ENCODE data around the gene FADS3.

The FADS3 gene

GRCh38 chr11:61913699-61914395 lies 22.5 kb upstream of the FADS3 start:
- no peak for DNase-seq

- DNase-seq: peak in 1 of 2 donors; percentile 18
Measured at GRCh38 chr11:61912991-61913698, 21.8 kb upstream of the FADS3 start.

DNA sequence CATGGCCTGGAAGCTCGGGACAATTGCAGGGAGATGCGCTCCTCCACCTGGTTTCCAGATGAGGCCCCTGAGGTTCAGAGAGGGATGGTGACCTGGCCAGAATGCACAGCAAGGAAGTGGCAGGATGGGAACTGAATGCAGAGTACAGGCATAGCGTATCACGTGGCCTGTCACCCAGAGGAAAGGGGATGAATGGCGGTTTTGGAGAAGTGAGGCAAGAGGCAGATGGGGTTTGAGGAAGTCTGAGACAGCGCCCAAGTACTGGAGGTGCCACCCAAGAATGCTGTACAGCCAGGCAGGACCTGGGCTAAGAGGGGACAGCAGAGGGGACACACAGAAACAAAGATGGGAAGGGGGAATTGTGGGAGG lies 21.2 kb upstream of the FADS3 start:
- DNase-seq: peak; percentile 91 to 92

DNA sequence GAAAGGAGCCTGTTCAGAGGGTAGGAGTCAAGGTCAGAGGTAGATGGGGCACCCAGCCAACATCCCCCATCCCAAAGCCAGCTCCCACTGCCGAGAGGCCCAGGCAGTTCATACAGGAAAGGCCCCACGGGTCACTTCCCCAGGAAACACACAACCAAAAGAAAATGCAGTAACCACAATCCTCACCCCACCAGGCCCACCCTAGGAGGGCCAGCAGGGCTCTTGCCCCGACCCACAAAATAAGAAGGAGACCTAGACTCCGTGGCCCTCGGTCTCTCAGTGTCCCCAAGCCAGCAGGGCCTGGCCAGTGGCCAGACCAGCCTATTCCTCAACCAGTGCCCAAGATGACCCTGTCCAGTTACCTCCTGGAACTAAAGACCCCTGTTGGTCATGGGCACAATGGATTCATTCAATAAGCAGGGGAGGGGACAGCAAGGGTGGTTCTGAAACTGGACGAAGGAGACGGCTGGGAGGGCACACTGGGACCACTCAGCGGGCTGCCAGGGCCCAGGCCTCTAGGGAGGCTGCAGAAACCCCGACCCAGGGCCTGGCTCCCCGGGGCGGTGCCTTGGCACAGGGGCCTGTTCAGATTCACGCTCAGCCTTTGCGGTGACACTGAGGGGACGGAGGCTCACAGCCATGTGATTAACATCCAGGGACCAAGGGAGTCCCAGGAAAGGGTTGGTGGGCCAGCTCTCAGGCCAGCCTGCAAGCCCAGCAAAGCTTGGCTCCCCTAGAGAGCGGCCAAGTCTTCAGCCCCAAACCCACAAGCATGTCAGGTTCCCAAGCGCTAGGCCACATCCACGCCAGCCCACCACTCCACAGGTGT lies 20.6 kb upstream of the FADS3 start:
- DNase-seq: no peak

GRCh38 chr11:61911128-61911700 lies 19.9 kb upstream of the FADS3 start:
- no peak for DNase-seq

- no peak for DNase-seq
Measured at GRCh38 chr11:61910187-61911127, 19.1 kb upstream of the FADS3 start.

- DNase-seq: no peak
Measured at GRCh38 chr11:61908730-61909316, 17.5 kb upstream of the FADS3 start.

- DNase-seq: no peak
Measured at GRCh38 chr11:61907871-61908729, 16.8 kb upstream of the FADS3 start.

DNA sequence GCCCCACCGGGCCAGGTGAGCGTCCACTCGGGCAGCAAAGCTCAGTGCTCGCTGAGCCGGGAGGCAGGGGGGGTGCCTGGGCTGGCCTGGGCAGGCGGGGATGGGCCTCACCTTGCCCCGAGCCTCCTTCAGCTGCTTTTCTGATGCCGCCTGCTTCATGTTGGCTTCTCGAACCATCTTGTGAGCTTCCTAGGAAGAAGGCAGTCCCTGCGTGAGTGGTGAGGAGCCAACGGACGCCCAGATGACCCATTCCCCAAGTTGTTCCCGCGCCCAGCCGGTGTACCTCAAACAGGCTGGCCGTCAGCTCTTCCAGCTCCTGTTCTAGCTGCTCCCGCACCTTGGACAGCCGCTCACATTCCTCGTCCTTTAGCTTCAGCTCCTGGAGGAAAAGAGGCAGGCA lies 15.9 kb upstream of the FADS3 start:
- DNase-seq: no peak

DNA sequence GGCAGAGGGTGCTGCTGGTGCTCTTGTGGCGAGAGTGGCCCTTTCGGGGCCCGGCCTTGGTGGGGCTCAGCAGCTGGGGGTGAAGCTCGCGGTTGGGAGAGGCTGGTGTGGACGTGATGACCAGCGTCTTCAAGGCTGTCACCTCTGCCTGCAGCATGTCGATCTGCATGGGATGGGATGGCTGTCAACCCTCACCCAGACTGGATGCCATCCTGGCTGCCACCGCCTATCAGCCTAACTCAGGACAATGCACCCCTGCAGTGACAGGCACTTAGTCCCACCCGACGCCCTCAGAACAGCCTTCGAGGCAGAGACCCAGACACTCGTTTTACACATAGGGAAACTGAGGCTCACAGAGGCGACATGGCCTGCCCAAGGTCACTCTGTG lies 15.2 kb upstream of the FADS3 start:
- DNase-seq: no peak

DNA sequence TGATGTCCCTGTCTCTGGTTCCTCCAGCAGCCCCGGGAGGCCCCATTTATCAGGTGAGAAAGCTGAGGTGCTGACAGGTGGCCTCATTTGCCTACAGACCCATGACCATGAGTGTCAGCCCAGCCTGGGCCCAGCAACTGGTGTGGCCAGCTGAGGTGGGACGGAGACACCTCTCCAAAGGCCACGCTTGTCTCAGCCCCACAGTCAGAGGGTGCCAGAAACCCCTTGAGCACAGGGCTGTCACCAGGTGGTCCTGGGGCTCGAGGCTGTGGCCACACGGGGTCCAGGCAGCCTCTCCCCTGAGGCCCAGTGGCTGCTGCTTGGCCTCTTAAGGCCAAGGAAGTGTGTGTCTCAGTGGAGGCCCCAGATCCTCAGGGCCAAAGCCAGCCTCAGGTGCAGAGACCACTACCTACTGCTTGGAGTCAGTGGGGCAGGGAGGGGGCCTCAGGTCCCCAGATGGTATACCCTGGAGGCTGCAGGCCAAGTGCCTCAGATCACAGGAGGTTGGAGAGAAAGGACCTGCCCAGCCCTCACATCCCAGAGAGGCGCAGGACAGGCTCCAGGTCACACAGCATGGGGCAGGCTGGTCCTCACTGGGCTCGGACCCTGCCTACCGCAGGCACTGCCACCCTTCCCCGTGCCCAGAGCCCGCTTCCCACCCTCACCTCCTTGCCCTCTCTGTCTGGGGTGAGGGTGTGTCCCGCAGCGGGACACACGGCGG lies 14.6 kb upstream of the FADS3 start:
- no peak for DNase-seq

DNA sequence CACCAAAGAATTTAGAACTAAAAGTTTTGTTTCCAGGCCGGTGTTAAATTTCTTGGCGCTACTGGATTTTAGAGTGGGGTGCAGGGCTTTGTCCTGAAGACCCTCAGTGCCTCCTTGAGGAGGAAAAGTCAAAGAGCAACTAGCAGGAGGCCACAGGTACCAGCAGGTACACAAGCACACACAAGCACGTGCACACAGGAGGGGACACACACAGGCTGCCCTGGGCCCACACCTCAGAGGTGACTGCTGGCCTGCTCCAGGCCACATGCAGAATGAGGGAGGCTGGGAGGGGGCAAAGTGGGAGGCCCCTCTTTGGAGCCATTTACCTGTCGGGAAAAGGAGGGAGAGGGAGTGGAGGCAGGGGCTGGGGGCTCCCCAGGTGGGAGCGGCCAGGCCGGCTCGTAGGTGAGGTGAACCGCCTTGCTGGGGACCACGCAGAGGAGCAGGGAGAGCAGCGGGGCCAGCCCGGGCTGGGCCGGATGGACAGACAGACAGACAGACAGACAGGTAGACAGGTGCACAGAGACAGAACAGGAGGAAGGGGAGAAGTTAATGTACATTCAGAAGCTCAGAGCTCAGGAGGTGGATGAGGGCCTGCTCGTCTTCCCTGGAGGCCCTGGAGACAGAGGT lies 13.8 kb upstream of the FADS3 start:
- DNase-seq: no peak

GRCh38 chr11:61904539-61905048 lies 13.2 kb upstream of the FADS3 start:
- no peak for DNase-seq

DNA sequence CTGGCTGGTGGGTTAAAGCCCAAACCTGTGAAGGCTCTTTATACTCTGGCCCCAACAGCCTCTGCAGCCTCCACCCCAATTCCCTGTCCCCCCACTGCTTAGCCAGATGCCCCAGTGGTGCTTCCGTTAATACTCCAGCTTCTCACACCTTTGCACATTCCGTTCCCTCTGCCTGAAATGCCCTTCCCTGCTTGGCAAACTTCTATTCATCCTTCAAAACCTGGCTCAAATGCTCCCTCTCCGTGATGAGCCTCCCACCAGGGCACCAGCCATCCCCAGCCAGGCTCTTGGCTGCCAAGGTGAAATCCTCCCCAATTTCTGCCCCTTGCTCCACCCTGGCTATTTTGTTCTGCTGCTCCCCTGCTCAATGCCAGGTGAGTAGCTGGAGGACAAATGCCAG lies 12.5 kb upstream of the FADS3 start:
- no peak for DNase-seq

- DNase-seq: no peak
Measured at GRCh38 chr11:61902313-61902712, 11.0 kb upstream of the FADS3 start.

GRCh38 chr11:61901397-61901796 lies 10.1 kb upstream of the FADS3 start:
- DNase-seq: peak in 1 of 2 donors; percentile 3

DNA sequence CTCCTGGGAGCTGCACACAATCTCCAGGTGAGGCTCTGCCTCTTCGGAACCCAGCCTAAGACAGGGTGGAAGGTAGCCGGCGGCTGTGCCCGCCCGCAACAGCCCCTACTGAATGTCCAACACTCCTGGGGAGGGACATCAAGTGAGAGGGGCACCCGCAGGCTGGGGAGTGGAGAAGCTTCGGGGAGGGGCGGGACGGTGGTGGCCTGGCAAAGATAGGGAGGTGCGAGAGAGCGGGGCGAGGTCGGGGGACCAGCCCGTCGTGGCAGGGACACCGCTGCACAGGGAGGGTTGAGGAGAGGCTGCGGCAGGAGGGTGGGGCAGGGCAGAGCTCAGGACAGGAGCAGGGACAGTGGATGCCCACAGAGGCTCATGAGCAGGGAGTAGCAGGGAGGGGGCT lies 8.9 kb upstream of the FADS3 start:
- DNase-seq: no peak

GRCh38 chr11:61899146-61899841 lies 7.9 kb upstream of the FADS3 start:
- peak; percentile 85 to 94 for DNase-seq

GRCh38 chr11:61898247-61898582 lies 6.9 kb upstream of the FADS3 start:
- no peak for DNase-seq
